Psoas muscle (tissue), 8 donors: ENCODE measurements around the gene WDR86. TPM values are rescaled to one million over a fixed set of nuclear protein-coding genes. Genes with fewer than 3 reads are reported as not detected.
A peak's percentile ranks its signal among the peaks of the same experiment; 100 is the strongest.

Experiments used
- ATAC-seq, 4 donors: fragments of 200-7000 bp; cut with Tn5 transposase; one replicate each; pipeline ENCODE4 v1.9.1; 2020; ENCODE audit warnings: moderate library complexity in 3 of 4, mild to moderate bottlenecking in 2 of 4
- DNase-seq, 2 donors: peaks; one replicate each; pipeline ENCODE4 v3.0.0-alpha.2; 2020
- H3K27ac ChIP-seq: fragments of 200-600 bp; one replicate; pipeline ENCODE4 v1.8.0; 2022
- H3K27me3 ChIP-seq, 3 donors: fragments of 200-600 bp in 1 of 3; one replicate each; pipeline versions ENCODE4 v1.6.1 to v1.8.0; 2013 to 2022; ENCODE audit warnings: low read length in 2 of 3, mild to moderate bottlenecking in 2 of 3, moderate library complexity in 1 of 3; ENCODE audit not compliant: insufficient read depth in 3 of 3
- H3K36me3 ChIP-seq, 2 donors: fragments of 200-600 bp in 1 of 2; one replicate each; pipeline versions ENCODE4 v1.6.1 to v1.8.0; 2013 to 2022; ENCODE audit warnings: low read depth in 1 of 2, mild to moderate bottlenecking in 1 of 2, moderate library complexity in 1 of 2; ENCODE audit not compliant: insufficient read depth in 1 of 2
- H3K4me1 ChIP-seq: fragments of 200-600 bp; one replicate; pipeline ENCODE4 v1.8.0; 2022
- H3K4me3 ChIP-seq: fragments of 200-600 bp; one replicate; pipeline ENCODE4 v1.8.0; 2022; ENCODE audit warnings: mild to moderate bottlenecking
- H3K9me3 ChIP-seq: fragments of 200-600 bp; one replicate; pipeline ENCODE4 v1.8.0; 2022
- CTCF ChIP-seq: fragments of 200-600 bp; IDR thresholded peaks from one replicate; pipeline ENCODE4 v1.8.0; 2022; ENCODE audit warnings: antibody characterized with exemption
- WGBS, 3 donors: extraction: QIAGEN DNeasy Blood & Tissue Kit; methylation state at CpG; one replicate each; pipeline versions ENCODE4 v1.1.6 to v1.1.7; 2013; 5-methylcytosine and 5-hydroxymethylcytosine counted together
- intact Hi-C, 2 donors: fragments of 100-400 bp; cut with DNase I; formaldehyde crosslinking; loops; one replicate each; pipeline versions ENCODE4 v1.11.0 to v1.14.2; 2022
- polyA plus RNA-seq, 3 donors: library from polyadenylated mRNA; stranded (reverse); fragments of 200-250 nt; gene quantifications; one replicate each; pipeline ENCODE4 v1.2.3, GENCODE V29; 2013
- total RNA-seq, 4 donors: library from RNA; stranded (reverse); fragmentation: NEBNext Ultra II Directional in 2 of 4; extraction: Animal tissue kit (Norgen Biotek cat#: 25700) in 2 of 4; gene quantifications; one replicate each; pipeline versions ENCODE4 v1.2.1 to v1.2.4, GENCODE V29; 2021 to 2023
- donor health status: healthy with polysubstance abuse.
- donor health status: DM: no; HTN: no; CAD: no; lungs with moderate emphysema.
- donor health status: Bipolar disorder and iron deficiency.
- donor health status: healthy.
- donor health status: DM: yes; HTN: yes; CAD: no.
- donor health status: DM: no; HTN: no; CAD: no.
- donor health status: DM: no; HTN: no; CAD: no.
- donor health status: DM: yes; HTN: yes; CAD: no.

WDR86 gene
- total and polyA plus RNA-seq, 7 donors = 0.03 to 0.44 (median 0.29) TPM; not detected in 2

- H3K36me3 ChIP-seq = peaks cover 5 to 72% of the 10 kb centered on the region in 2 donors
- no peak for TF ChIP-seq CTCF
- ATAC-seq (no peak), DNase-seq (no peak)
- H3K9me3 ChIP-seq = no peaks in the 10 kb centered on the region
- peaks cover 18% of the 10 kb centered on the region for H3K4me1 ChIP-seq
- H3K27ac ChIP-seq = no peak overlapping the region
- 93 to 95% (median 95%) methylated on average over 6 of the region's 6 CpGs for WGBS, 3 donors
- intact Hi-C loops = no loop called here
- no peak overlapping the region for H3K4me3 ChIP-seq
- no peaks in the 10 kb centered on the region for H3K27me3 ChIP-seq
Measured at GRCh38 chr7:151347200-151347599, 62.6 kb downstream of the WDR86 start.

DNA sequence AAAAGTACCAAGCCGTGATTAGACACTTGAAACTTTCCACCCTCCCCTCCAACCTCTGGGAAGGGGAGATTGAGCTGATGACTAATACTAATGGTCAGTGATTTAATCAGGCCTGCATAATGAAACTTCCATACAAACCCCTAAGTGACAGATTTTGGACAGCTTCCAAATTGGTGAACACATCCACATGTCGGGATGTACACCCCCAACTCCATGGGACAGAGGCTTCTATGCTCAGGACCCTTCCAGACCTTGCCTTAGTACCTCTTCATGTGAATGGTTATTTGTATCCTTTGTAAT is 63.4 kb downstream of the WDR86 start:
- WGBS, 3 donors = 44 to 58% (median 55%) methylated on average over 2 of the region's 2 CpGs
- TF ChIP-seq CTCF = no peak
- Histone ChIP-seq H3K27ac (no peak overlapping the region), H3K36me3 (peaks cover 3 to 64% of the 10 kb centered on the region in 2 donors), H3K27me3 (no peaks in the 10 kb centered on the region), H3K4me3 (no peak overlapping the region), H3K4me1 (peaks cover 18% of the 10 kb centered on the region), H3K9me3 (no peaks in the 10 kb centered on the region)
- ATAC-seq (no peak), DNase-seq (no peak)
- intact Hi-C loops = no loop called here

DNA sequence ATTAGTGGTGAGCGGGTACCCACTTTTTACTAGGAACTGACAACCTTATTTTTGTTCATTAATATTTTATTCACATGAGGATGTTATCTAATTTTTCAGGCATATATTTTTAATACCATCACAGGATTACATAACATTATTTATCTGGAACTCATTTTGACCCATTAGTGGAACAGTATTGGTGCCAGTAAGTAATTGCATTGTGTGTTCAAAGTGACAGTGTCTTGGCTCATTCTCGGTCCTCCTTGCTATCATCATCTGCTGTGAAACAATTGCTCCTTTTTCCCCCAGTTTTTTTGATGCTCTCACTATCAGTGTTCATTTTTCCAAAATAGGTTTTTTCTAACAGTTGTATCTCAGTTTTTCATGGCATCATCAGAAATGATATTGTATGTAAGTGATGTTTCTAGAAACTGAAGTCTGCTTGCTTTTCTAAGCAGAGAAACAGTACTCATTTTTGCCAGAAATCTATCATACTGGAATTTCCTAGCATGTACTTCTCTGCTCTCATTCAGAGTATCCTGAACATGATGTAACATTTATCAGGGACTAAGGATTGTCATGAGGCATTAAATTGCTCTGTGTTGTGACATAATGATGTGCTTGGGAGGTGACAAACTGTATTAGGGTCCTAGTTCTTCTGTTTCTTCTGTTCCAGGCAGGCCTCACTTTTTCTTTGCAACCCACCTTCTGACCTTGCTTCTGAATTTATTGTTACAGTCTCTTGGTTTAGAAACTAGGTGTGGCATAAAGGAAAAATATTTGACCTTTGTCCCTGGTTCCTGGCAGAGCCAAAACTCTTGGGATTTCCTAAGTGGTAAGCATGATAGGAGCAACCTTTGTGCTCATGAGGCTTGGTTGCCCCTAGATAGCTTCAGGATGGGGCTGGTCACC is 64.0 kb downstream of the WDR86 start:
- H3K27me3 ChIP-seq = no peaks in the 10 kb centered on the region
- no peak overlapping the region for H3K27ac ChIP-seq
- 67 to 79% (median 77%) methylated on average over 2 of the region's 2 CpGs for WGBS, 3 donors
- H3K9me3 ChIP-seq = no peaks in the 10 kb centered on the region
- TF ChIP-seq CTCF = no peak
- peaks cover 18% of the 10 kb centered on the region for H3K4me1 ChIP-seq
- ATAC-seq = no peak
- no peak for DNase-seq
- H3K36me3 ChIP-seq = peaks cover 3 to 58% of the 10 kb centered on the region in 2 donors
- H3K4me3 ChIP-seq = no peak overlapping the region
- intact Hi-C loops = no loop called here

DNA sequence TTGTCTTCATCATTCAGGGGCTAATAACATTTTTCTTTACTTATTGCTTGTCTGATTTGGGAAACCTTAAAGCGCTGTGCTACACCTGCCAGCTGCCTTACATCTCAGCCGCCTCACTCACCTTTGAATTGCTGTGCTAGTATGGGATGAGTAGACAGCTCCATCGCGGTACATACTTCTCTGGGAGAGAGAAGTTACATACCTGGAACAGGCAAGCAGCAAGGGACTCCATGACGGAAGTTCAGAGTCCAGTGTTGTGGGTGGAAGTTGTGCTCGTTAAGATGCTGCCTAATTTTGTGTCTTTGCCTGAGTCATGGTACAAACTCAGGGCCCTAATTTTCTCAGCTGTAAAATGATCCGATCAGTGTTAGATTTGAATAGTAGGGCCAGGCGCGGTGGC is 66.3 kb downstream of the WDR86 start:
- WGBS, 3 donors = 96 to 98% (median 98%) methylated on average over 9 of the region's 9 CpGs
- peaks cover 3 to 39% of the 10 kb centered on the region in 2 donors for H3K36me3 ChIP-seq
- intact Hi-C loops = no loop called here
- H3K4me1 ChIP-seq = peaks cover 14% of the 10 kb centered on the region
- H3K27me3 ChIP-seq = no peaks in the 10 kb centered on the region
- H3K4me3 ChIP-seq = peak overlapping the region; percentile 95
- H3K9me3 ChIP-seq = no peaks in the 10 kb centered on the region
- no peak for TF ChIP-seq CTCF
- DNase-seq (no peak), ATAC-seq (no peak)
- no peak overlapping the region for H3K27ac ChIP-seq
